GM12892 (cell line): ENCODE data around the gene NPAS2.

Source experiments
- POLR2A ChIP-seq: IDR thresholded peaks from 2 replicates; pipeline ENCODE4 v1.6.1; 2011; ENCODE audit warnings: low read depth, low read length, control low read depth
- TAF1 ChIP-seq: IDR thresholded peaks from 2 replicates; pipeline ENCODE4 v1.6.1; 2011; ENCODE audit warnings: low read depth, mild to moderate bottlenecking, control low read depth, low read length, borderline replicate concordance

GRCh38 chr2:100888601-100889000 is 68.7 kb downstream of the NPAS2 start:
- TF ChIP-seq TAF1 (no peak), POLR2A (no peak)
